Gastroesophageal sphincter (tissue), 4 donors: ENCODE data around the gene MAP2K4. TPM values are rescaled to one million over a fixed set of nuclear protein-coding genes. Genes with fewer than 3 reads are reported as not detected.
A peak's percentile ranks its signal among the peaks of the same experiment; 100 is the strongest.

Experiments
- ATAC-seq: fragments of 150-250 bp; one replicate; pipeline ENCODE4 v1.9.1; 2016; ENCODE audit warnings: mild to moderate bottlenecking, moderate library complexity
- H3K27ac ChIP-seq, 4 donors: fragments of 200-600 bp; sonication (generic) in 3 of 4; 1 replicate in 3 of 4; 2 replicates in 1 of 4; pipeline ENCODE4 v1.5.1; 2016 to 2019
- H3K27me3 ChIP-seq: fragments of 200-600 bp; sonication (generic); one replicate; pipeline ENCODE4 v1.5.1; 2019
- H3K36me3 ChIP-seq, 2 donors: fragments of 200-600 bp; sonication (generic); one replicate each; pipeline ENCODE4 v1.5.1; 2019; ENCODE audit warnings: control low read depth in 1 of 2
- H3K4me1 ChIP-seq, 3 donors: fragments of 200-600 bp; sonication (generic); 1 replicate in 2 of 3; 2 replicates in 1 of 3; pipeline ENCODE4 v1.5.1; 2016 to 2019; ENCODE audit warnings: control low read depth in 2 of 3
- H3K4me3 ChIP-seq, 2 donors: fragments of 200-600 bp; sonication (generic); one replicate each; pipeline ENCODE4 v1.5.1; 2019; ENCODE audit warnings: mild to moderate bottlenecking in 1 of 2, moderate library complexity in 1 of 2
- H3K9me3 ChIP-seq, 3 donors: fragments of 200-600 bp; sonication (generic); one replicate each; pipeline ENCODE4 v1.5.1; 2017 to 2019; ENCODE audit warnings: control low read depth in 2 of 3
- EP300 ChIP-seq: sonication (generic); formaldehyde crosslinking; IDR thresholded peaks from one replicate; pipeline ENCODE4 v1.6.1; 2017; ENCODE audit warnings: antibody characterized with exemption, mild to moderate bottlenecking
- POLR2A ChIP-seq, 2 donors: fragments of 450-650 bp; IDR thresholded peaks; one replicate each; pipeline ENCODE4 v1.6.1; 2017; ENCODE audit warnings: antibody characterized with exemption in 2 of 2, mild to moderate bottlenecking in 2 of 2, moderate library complexity in 1 of 2
- POLR2AphosphoS5 ChIP-seq: sonication (generic); formaldehyde crosslinking; IDR thresholded peaks from one replicate; pipeline ENCODE4 v1.6.1; 2017; ENCODE audit warnings: antibody characterized with exemption
- WGBS, 2 donors: methylation state at CpG; one replicate each; pipeline ENCODE4 v1.1.5; 2018; ENCODE audit warnings: low coverage in 1 of 2; 5-methylcytosine and 5-hydroxymethylcytosine counted together
- small RNA-seq, 4 donors: library from RNA; depleted of rRNA; stranded (forward); fragments of <200 nt; gene quantifications; one replicate each; pipeline ENCODE3, GENCODE V24; 2016
- total RNA-seq, 4 donors: library from RNA; depleted of rRNA; stranded (reverse); fragments of >200 nt; gene quantifications; one replicate each; pipeline ENCODE4 v1.1.0, GENCODE V29; 2016
- TF ChIP-seq, protein P1 (sequence below), 4 experiments: fragments of 200-600 bp in 2 of 4; fragments of 450-650 bp in 2 of 4; sonication (generic) in 1 of 4; IDR thresholded peaks; one replicate each; pipeline ENCODE4 v1.5.1; 2017 to 2019; ENCODE audit warnings: antibody characterized with exemption in 4 of 4, mild to moderate bottlenecking in 2 of 4, moderate library complexity in 2 of 4

Gene MAP2K4
- total RNA-seq, 4 donors from 2014 or later, result 25.6 to 37.3 (median 29.6) TPM

- no peak for ATAC-seq
- Histone ChIP-seq H3K27me3 (no peaks in the 10 kb centered on the region), H3K4me3 (no peak overlapping the region), H3K27ac (peak overlapping the region in 3 of 4 donors; percentile 7 to 73 (median 51)), H3K4me1 (peaks cover 0 to 11% (median 0%) of the 10 kb centered on the region in 3 donors), H3K9me3 (peaks cover 0 to 8% (median 0%) of the 10 kb centered on the region in 3 donors), H3K36me3 (no peaks in the 10 kb centered on the region)
- TF ChIP-seq POLR2AphosphoS5, result no peak
- no peak for TF ChIP-seq EP300
- TF ChIP-seq, protein P1, sequence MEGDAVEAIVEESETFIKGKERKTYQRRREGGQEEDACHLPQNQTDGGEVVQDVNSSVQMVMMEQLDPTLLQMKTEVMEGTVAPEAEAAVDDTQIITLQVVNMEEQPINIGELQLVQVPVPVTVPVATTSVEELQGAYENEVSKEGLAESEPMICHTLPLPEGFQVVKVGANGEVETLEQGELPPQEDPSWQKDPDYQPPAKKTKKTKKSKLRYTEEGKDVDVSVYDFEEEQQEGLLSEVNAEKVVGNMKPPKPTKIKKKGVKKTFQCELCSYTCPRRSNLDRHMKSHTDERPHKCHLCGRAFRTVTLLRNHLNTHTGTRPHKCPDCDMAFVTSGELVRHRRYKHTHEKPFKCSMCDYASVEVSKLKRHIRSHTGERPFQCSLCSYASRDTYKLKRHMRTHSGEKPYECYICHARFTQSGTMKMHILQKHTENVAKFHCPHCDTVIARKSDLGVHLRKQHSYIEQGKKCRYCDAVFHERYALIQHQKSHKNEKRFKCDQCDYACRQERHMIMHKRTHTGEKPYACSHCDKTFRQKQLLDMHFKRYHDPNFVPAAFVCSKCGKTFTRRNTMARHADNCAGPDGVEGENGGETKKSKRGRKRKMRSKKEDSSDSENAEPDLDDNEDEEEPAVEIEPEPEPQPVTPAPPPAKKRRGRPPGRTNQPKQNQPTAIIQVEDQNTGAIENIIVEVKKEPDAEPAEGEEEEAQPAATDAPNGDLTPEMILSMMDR (IDR thresholded peaks at IDR 0.05), result peak in 2 of 4 experiments; percentile 23 to 32
- no peak for TF ChIP-seq POLR2A (IDR thresholded peaks at IDR 0.05)
- 20 to 30% methylated on average over 3 of the region's 3 CpGs for WGBS, 2 donors
These were observed 172.6 kb downstream of the MAP2K4 start for GRCh38 chr17:12193144-12193735.

Small RNAs within 50 kb of the gene (small RNA-seq; reads per million reads assigned to genes)
- gene MIR744 (60.8 to 99.8 (median 72.5) reads per million in 4 donors), gene RNU11-2P (0 reads per million in 4 donors)

Other genes with a start within 250 kb of the MAP2K4 start
- gene ZNF18, start 23.4 kb upstream of the MAP2K4 start, total RNA-seq, result 1 to 10 TPM; 7.2 to 9.0 (median 8.0) TPM